Activated T-cell treated with anti-CD3 and anti-CD28 coated beads, Interleukin-2, amount 50 U/mL, for 24 hours (primary cell): Measurements from ENCODE around the gene RNF152.

ENCODE experiments used
- DNase-seq: peaks from one replicate; pipeline ENCODE4 v3.0.0-alpha.2; 2020
- H3K27ac Mint-ChIP-seq: 2 replicates; pipeline ENCODE4 v1.8.0; 2020; ENCODE audit warnings: mild to moderate bottlenecking, mixed read lengths
- H3K27me3 Mint-ChIP-seq: 2 replicates; pipeline ENCODE4 v1.8.0; 2020; ENCODE audit warnings: mixed read lengths
- H3K36me3 Mint-ChIP-seq: 2 replicates; pipeline ENCODE4 v1.8.0; 2020; ENCODE audit warnings: low read depth, mixed read lengths
- H3K4me1 Mint-ChIP-seq: 2 replicates; pipeline ENCODE4 v1.8.0; 2020; ENCODE audit warnings: low read depth, mixed read lengths
- H3K4me3 Mint-ChIP-seq: 2 replicates; pipeline ENCODE4 v1.8.0; 2020; ENCODE audit warnings: mild to moderate bottlenecking, moderate library complexity, mixed read lengths
- H3K9me3 Mint-ChIP-seq: 2 replicates; pipeline ENCODE4 v1.8.0; 2020; ENCODE audit warnings: mixed read lengths

RNF152 gene

GRCh38 chr18:61892683-61893308, at the start of gene RNF152:
Gene RNF152 (minus strand): TSS chr18:61893007. CDS start chr18:61816463, 76,544 bp downstream.
- peak within 1 kb of the TSS; percentile 47 for H3K27ac Mint-ChIP-seq

GRCh38 chr18:61941948-61942471, 49.2 kb upstream of the RNF152 start:
- Mint-ChIP-seq H3K27me3 (peaks cover 13% of the 10 kb centered on the region), H3K36me3 (no peaks in the 10 kb centered on the region), H3K27ac (no peak overlapping the region), H3K4me3 (no peak overlapping the region), H3K9me3 (peaks cover 7% of the 10 kb centered on the region), H3K4me1 (peaks cover 20% of the 10 kb centered on the region)
- DNase-seq, result no peak

More at GRCh38 chr18:61892683-61893308, at the start of gene RNF152:
- Mint-ChIP-seq H3K4me1 (peaks cover 10% of the 10 kb centered on the region), H3K4me3 (peak within 1 kb of the TSS; percentile 81), H3K36me3 (no peaks in the 10 kb centered on the region), H3K27me3 (peaks cover 62% of the 10 kb centered on the region), H3K9me3 (no peaks in the 10 kb centered on the region)
- DNase-seq, result peak; percentile 52

- H3K27me3 Mint-ChIP-seq, result peaks cover 12% of the 10 kb centered on the region
- no peak overlapping the region for H3K4me3 Mint-ChIP-seq
- DNase-seq, result no peak
- peaks cover 7% of the 10 kb centered on the region for H3K9me3 Mint-ChIP-seq
- peaks cover 18% of the 10 kb centered on the region for H3K4me1 Mint-ChIP-seq
- H3K36me3 Mint-ChIP-seq, result no peaks in the 10 kb centered on the region
- H3K27ac Mint-ChIP-seq, result no peak overlapping the region
Observed at GRCh38 chr18:61939046-61939674, 46.4 kb upstream of the RNF152 start.

- peaks cover 6% of the 10 kb centered on the region for H3K4me1 Mint-ChIP-seq
- no peaks in the 10 kb centered on the region for H3K36me3 Mint-ChIP-seq
- H3K4me3 Mint-ChIP-seq, result no peak overlapping the region
- H3K27ac Mint-ChIP-seq, result no peak overlapping the region
- H3K9me3 Mint-ChIP-seq, result peaks cover 4% of the 10 kb centered on the region
- no peak for DNase-seq
- peaks cover 27% of the 10 kb centered on the region for H3K27me3 Mint-ChIP-seq
Observed at GRCh38 chr18:61935362-61935761, 42.6 kb upstream of the RNF152 start.

GRCh38 chr18:61931654-61932379, 39.0 kb upstream of the RNF152 start:
- Mint-ChIP-seq H3K4me1 (peaks cover 19% of the 10 kb centered on the region), H3K27ac (no peak overlapping the region), H3K9me3 (peaks cover 12% of the 10 kb centered on the region), H3K36me3 (peaks cover 4% of the 10 kb centered on the region), H3K27me3 (peaks cover 30% of the 10 kb centered on the region), H3K4me3 (no peak overlapping the region)
- DNase-seq, result no peak

GRCh38 chr18:61929881-61930640, 37.3 kb upstream of the RNF152 start:
- peaks cover 4% of the 10 kb centered on the region for H3K36me3 Mint-ChIP-seq
- H3K27me3 Mint-ChIP-seq, result peaks cover 25% of the 10 kb centered on the region
- H3K4me1 Mint-ChIP-seq, result peaks cover 32% of the 10 kb centered on the region
- no peak overlapping the region for H3K27ac Mint-ChIP-seq
- H3K9me3 Mint-ChIP-seq, result peaks cover 12% of the 10 kb centered on the region
- H3K4me3 Mint-ChIP-seq, result no peak overlapping the region
- no peak for DNase-seq

GRCh38 chr18:61926532-61926931, 33.7 kb upstream of the RNF152 start:
- Mint-ChIP-seq H3K9me3 (peaks cover 8% of the 10 kb centered on the region), H3K27ac (peak overlapping the region; percentile 76), H3K4me3 (no peak overlapping the region), H3K4me1 (peaks cover 42% of the 10 kb centered on the region), H3K36me3 (peaks cover 4% of the 10 kb centered on the region), H3K27me3 (peaks cover 16% of the 10 kb centered on the region)
- DNase-seq, result no peak

- Mint-ChIP-seq H3K36me3 (peaks cover 4% of the 10 kb centered on the region), H3K4me3 (no peak overlapping the region), H3K4me1 (peaks cover 39% of the 10 kb centered on the region), H3K9me3 (peaks cover 8% of the 10 kb centered on the region), H3K27ac (no peak overlapping the region), H3K27me3 (peaks cover 6% of the 10 kb centered on the region)
- no peak for DNase-seq
Observed at GRCh38 chr18:61924550-61924949, 31.7 kb upstream of the RNF152 start.

- H3K36me3 Mint-ChIP-seq, result no peaks in the 10 kb centered on the region
- no peak overlapping the region for H3K27ac Mint-ChIP-seq
- no peak for DNase-seq
Observed at GRCh38 chr18:61922435-61922834, 29.6 kb upstream of the RNF152 start.

GRCh38 chr18:61921621-61922235, 28.9 kb upstream of the RNF152 start:
- no peak overlapping the region for H3K27ac Mint-ChIP-seq
- H3K4me3 Mint-ChIP-seq, result no peak overlapping the region
- H3K9me3 Mint-ChIP-seq, result no peaks in the 10 kb centered on the region
- H3K36me3 Mint-ChIP-seq, result no peaks in the 10 kb centered on the region
- peaks cover 3% of the 10 kb centered on the region for H3K27me3 Mint-ChIP-seq
- peaks cover 50% of the 10 kb centered on the region for H3K4me1 Mint-ChIP-seq
- DNase-seq, result no peak

More at GRCh38 chr18:61922435-61922834, 29.6 kb upstream of the RNF152 start:
- Mint-ChIP-seq H3K4me3 (no peak overlapping the region), H3K27me3 (peaks cover 3% of the 10 kb centered on the region), H3K4me1 (peaks cover 51% of the 10 kb centered on the region), H3K9me3 (peaks cover under 1% of the 10 kb centered on the region)

GRCh38 chr18:61917818-61918217, 25.0 kb upstream of the RNF152 start:
- H3K27ac Mint-ChIP-seq, result peak overlapping the region; percentile 86
- H3K36me3 Mint-ChIP-seq, result no peaks in the 10 kb centered on the region
- peaks cover 35% of the 10 kb centered on the region for H3K4me1 Mint-ChIP-seq
- H3K4me3 Mint-ChIP-seq, result no peak overlapping the region
- peaks cover 9% of the 10 kb centered on the region for H3K27me3 Mint-ChIP-seq
- no peak for DNase-seq
- H3K9me3 Mint-ChIP-seq, result no peaks in the 10 kb centered on the region

GRCh38 chr18:61912476-61912875, 19.7 kb upstream of the RNF152 start:
- Mint-ChIP-seq H3K27ac (no peak overlapping the region), H3K36me3 (no peaks in the 10 kb centered on the region), H3K9me3 (no peaks in the 10 kb centered on the region), H3K4me1 (peaks cover 8% of the 10 kb centered on the region), H3K27me3 (peaks cover 16% of the 10 kb centered on the region), H3K4me3 (no peak overlapping the region)
- no peak for DNase-seq

- Mint-ChIP-seq H3K27me3 (peaks cover 27% of the 10 kb centered on the region), H3K4me1 (no peaks in the 10 kb centered on the region), H3K9me3 (no peaks in the 10 kb centered on the region), H3K27ac (no peak overlapping the region), H3K4me3 (no peak overlapping the region), H3K36me3 (no peaks in the 10 kb centered on the region)
- DNase-seq, result no peak
Observed at GRCh38 chr18:61910101-61910500, 17.3 kb upstream of the RNF152 start.

GRCh38 chr18:61908661-61909060, 15.9 kb upstream of the RNF152 start:
- no peaks in the 10 kb centered on the region for H3K9me3 Mint-ChIP-seq
- no peaks in the 10 kb centered on the region for H3K36me3 Mint-ChIP-seq
- H3K4me3 Mint-ChIP-seq, result no peak overlapping the region
- DNase-seq, result no peak
- peaks cover 30% of the 10 kb centered on the region for H3K27me3 Mint-ChIP-seq
- H3K27ac Mint-ChIP-seq, result no peak overlapping the region
- H3K4me1 Mint-ChIP-seq, result no peaks in the 10 kb centered on the region
